Neutrophil (primary cell): ENCODE data around the gene SUPT6H.

Experiments used
- H3K27ac ChIP-seq: fragments of 200-600 bp; sonication (generic); 2 replicates; pipeline ENCODE4 v1.5.1; 2016; ENCODE audit warnings: mild to moderate bottlenecking, moderate library complexity
- H3K27me3 ChIP-seq: fragments of 200-600 bp; sonication (generic); 2 replicates; pipeline ENCODE4 v1.6.0; 2016; ENCODE audit warnings: mild to moderate bottlenecking
- H3K36me3 ChIP-seq: fragments of 200-600 bp; sonication (generic); 2 replicates; pipeline ENCODE4 v1.5.1; 2017
- H3K4me1 ChIP-seq, 2 experiments: fragments of 200-600 bp in 1 of 2; sonication (generic) in 1 of 2; 1 replicate in 1 of 2; 2 replicates in 1 of 2; pipeline versions ENCODE4 v1.5.1 to v1.6.1; 2013 to 2016; ENCODE audit warnings: low read depth in 1 of 2, low read length in 1 of 2, mild to moderate bottlenecking in 1 of 2, moderate library complexity in 1 of 2; ENCODE audit not compliant: control insufficient read depth in 1 of 2, insufficient read depth in 1 of 2
- H3K4me3 ChIP-seq, 2 experiments: fragments of 200-600 bp in 1 of 2; sonication (generic) in 1 of 2; 1 replicate in 1 of 2; 2 replicates in 1 of 2; pipeline ENCODE4 v1.5.1; 2013 to 2016; ENCODE audit warnings: low read depth in 1 of 2, low read length in 1 of 2, mild to moderate bottlenecking in 1 of 2, moderate library complexity in 1 of 2
- H3K9me3 ChIP-seq: fragments of 200-600 bp; sonication (generic); 2 replicates; pipeline ENCODE4 v1.5.1; 2016
- CTCF ChIP-seq: fragments of 200-600 bp; sonication (generic); IDR thresholded peaks from 2 replicates; pipeline ENCODE4 v1.5.1; 2016; ENCODE audit warnings: antibody characterized with exemption

SUPT6H gene

GRCh38 chr17:28744104-28744971 is 82.3 kb downstream of the SUPT6H start:
- Histone ChIP-seq H3K27ac (peak overlapping the region; percentile 48), H3K27me3 (peaks cover 55% of the 10 kb centered on the region), H3K9me3 (no peaks in the 10 kb centered on the region), H3K4me3 (peak overlapping the region; percentile 70 to 97), H3K4me1 (peaks cover 27 to 37% of the 10 kb centered on the region in 2 experiments), H3K36me3 (no peaks in the 10 kb centered on the region)
- no peak for TF ChIP-seq CTCF

GRCh38 chr17:28744972-28745785 is 83.2 kb downstream of the SUPT6H start:
- H3K27me3 ChIP-seq: peaks cover 55% of the 10 kb centered on the region
- H3K27ac ChIP-seq: no peak overlapping the region
- peaks cover 27 to 46% of the 10 kb centered on the region in 2 experiments for H3K4me1 ChIP-seq
- no peak for TF ChIP-seq CTCF
- H3K4me3 ChIP-seq: peak overlapping the region; percentile 70 to 97
- H3K36me3 ChIP-seq: no peaks in the 10 kb centered on the region
- no peaks in the 10 kb centered on the region for H3K9me3 ChIP-seq

- Histone ChIP-seq H3K9me3 (no peaks in the 10 kb centered on the region), H3K27ac (no peak overlapping the region), H3K4me3 (no peak overlapping the region), H3K36me3 (no peaks in the 10 kb centered on the region), H3K4me1 (peaks cover 27 to 45% of the 10 kb centered on the region in 2 experiments), H3K27me3 (peaks cover 51% of the 10 kb centered on the region)
- TF ChIP-seq CTCF: no peak
Observed at GRCh38 chr17:28745786-28746411, 83.9 kb downstream of the SUPT6H start.

- no peak overlapping the region for H3K27ac ChIP-seq
- H3K9me3 ChIP-seq: no peaks in the 10 kb centered on the region
- H3K4me1 ChIP-seq: peaks cover 21 to 38% of the 10 kb centered on the region in 2 experiments
- H3K4me3 ChIP-seq: no peak overlapping the region
- H3K36me3 ChIP-seq: no peaks in the 10 kb centered on the region
- no peak for TF ChIP-seq CTCF
- H3K27me3 ChIP-seq: peaks cover 48% of the 10 kb centered on the region
Observed at GRCh38 chr17:28746611-28747050, 84.6 kb downstream of the SUPT6H start.

- peaks cover 18 to 33% of the 10 kb centered on the region in 2 experiments for H3K4me1 ChIP-seq
Observed at GRCh38 chr17:28747051-28747691, 85.2 kb downstream of the SUPT6H start.

More at GRCh38 chr17:28747051-28747691, 85.2 kb downstream of the SUPT6H start:
- no peak for TF ChIP-seq CTCF
- H3K36me3 ChIP-seq: no peaks in the 10 kb centered on the region
- no peak overlapping the region for H3K4me3 ChIP-seq
- H3K27me3 ChIP-seq: peaks cover 48% of the 10 kb centered on the region
- H3K9me3 ChIP-seq: no peaks in the 10 kb centered on the region
- H3K27ac ChIP-seq: no peak overlapping the region
